ENCODE data around the gene KRTCAP2.
A peak's percentile ranks its signal among the peaks of the same experiment; 100 is the strongest.
"Not testable (repeated sequence)": the region's sequence is repeated elsewhere in the genome, so short reads cannot be mapped to it uniquely, and the experiment has no call there.

The KRTCAP2 gene

DNA sequence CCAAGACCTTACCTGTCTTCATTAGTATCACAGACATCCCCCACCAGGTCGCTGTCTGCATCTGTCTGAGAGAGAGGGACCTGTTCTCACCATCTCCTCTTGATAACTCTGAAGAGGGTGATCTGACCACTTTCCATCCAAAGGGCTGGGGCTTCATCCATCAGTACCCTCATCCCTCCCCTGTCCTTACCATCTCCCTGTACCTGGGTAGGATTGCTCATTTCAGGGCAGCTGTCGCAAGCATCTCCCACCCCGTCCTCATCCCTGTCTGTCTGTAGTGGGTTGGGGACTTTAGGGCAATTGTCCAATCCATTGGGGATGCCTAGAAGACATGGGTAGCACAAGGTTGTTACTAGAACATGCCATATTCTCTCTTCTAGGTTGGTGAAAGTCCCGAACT lies 26.7 kb upstream of the KRTCAP2 start:
- no peak for DNase-seq (ENCODE audit: low spot score)

- no peak for DNase-seq (ENCODE audit: low spot score)
These were observed 25.4 kb upstream of the KRTCAP2 start for GRCh38 chr1:155198547-155198906.

GRCh38 chr1:155197901-155198546 lies 24.9 kb upstream of the KRTCAP2 start:
- DNase-seq (ENCODE audit: low spot score): no peak

GRCh38 chr1:155196893-155197638 lies 24.0 kb upstream of the KRTCAP2 start:
- no peak for DNase-seq (ENCODE audit: low spot score)

- no peak for DNase-seq (ENCODE audit: low spot score)
These were observed 23.2 kb upstream of the KRTCAP2 start for GRCh38 chr1:155196103-155196892.

- no peak for DNase-seq (ENCODE audit: low spot score)
These were observed 22.3 kb upstream of the KRTCAP2 start for GRCh38 chr1:155195201-155196102.

DNA sequence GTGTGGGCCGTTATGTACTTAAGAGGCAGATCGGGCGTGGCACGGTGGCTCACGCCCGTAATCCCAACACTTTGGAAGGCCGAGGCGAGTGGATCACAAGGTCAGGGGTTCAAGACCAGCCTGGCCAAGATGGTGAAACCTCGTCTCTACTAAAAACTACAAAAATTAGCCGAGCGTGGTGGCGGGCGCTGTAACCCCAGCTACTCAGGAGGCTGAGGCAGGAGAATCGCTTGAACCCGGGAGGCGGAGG lies 20.8 kb upstream of the KRTCAP2 start:
- DNase-seq (ENCODE audit: low spot score): not testable (repeated sequence)

GRCh38 chr1:155193275-155193990 lies 20.3 kb upstream of the KRTCAP2 start:
- peak; percentile 89 for DNase-seq (ENCODE audit: low spot score)

DNA sequence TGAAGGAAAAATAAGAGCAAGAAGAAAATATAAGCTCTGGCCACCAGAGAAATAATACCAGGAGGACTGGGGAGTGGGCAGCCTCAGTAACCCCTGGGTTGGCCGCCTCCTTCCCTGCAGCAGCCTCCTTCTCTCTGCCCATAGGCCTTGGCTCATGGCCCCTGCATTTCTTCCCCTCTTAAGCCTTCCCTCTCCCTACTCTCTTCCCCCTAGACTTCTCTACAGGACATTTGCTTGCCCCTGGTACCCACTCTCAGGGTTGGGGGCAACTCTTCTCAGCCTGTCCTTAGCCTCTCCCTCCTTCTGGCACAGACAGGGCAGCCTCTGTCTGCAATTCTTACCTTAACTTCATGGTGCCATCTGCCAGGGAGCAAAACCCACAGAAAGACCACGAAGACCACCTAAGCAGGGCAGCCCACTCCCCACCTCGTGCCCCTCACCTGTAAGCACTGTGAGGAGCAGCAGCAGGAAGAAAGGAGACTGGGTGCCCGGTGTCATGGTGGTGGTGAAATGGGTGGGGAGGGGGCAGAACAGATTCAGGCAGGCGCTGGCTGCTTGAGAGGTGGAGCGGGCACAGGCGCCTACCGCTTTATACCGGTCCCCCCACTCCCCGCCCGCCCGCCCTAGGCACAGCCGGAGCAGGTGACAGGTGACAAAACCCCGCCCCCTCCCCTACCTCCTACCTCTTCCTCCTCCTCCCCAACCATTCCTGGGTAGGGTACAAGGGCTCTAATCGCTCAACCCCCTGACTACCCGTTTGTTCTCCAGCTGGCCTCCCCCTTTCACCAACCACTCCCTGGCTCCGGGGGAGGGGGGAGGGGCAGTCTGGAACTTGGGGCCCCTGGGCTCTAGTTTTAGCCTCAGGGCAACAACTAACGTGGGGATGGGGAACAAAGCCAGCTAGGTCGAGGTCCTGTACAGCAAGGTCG lies 19.5 kb upstream of the KRTCAP2 start:
- DNase-seq (ENCODE audit: low spot score): no peak

DNA sequence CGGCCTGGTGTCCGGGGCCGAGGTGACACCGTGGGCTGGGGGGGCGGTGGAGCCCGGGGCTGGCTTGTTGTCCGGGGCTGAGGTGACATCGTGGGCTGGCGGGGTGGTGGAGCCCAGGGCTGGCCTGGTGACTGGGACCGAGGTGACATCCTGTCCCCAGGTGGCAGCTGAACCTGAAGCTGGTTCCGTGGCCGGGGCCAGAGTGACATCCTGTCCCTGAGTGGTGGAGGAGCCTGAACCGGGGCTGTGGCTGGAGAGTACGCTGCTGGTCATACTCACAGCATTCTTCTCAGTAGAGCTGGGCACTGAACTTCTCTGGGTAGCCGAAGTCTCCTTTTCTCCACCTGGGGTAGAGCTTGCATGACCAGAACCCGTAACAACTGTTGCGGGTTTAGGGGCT lies 18.8 kb upstream of the KRTCAP2 start:
- no peak for DNase-seq (ENCODE audit: low spot score)

- not testable (repeated sequence) for DNase-seq (ENCODE audit: low spot score)
These were observed 16.8 kb upstream of the KRTCAP2 start for GRCh38 chr1:155189926-155190325.

GRCh38 chr1:155188268-155188667 lies 15.2 kb upstream of the KRTCAP2 start:
- no peak for DNase-seq (ENCODE audit: low spot score)

DNA sequence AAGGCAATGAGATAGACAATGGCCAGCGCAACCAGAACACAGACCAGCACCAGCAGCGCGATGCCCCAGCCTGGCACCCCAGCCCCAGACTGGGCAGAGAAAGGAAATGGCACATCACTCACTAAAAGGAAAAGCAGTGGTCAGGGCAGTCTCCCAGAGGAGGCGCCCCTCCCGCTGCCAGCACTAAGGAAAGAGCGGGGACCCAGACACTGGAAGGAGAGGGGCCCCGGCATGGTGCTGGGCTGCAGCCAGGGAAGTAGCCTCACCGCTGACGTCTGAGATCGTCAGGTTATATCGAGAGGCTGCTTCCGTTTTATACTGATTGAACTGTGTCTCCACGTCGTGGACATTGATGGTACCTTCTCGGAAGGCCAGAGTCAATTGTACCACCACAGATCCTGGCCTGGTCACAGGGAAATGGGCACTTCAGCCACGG lies 14.4 kb upstream of the KRTCAP2 start:
- DNase-seq (ENCODE audit: low spot score): no peak

DNA sequence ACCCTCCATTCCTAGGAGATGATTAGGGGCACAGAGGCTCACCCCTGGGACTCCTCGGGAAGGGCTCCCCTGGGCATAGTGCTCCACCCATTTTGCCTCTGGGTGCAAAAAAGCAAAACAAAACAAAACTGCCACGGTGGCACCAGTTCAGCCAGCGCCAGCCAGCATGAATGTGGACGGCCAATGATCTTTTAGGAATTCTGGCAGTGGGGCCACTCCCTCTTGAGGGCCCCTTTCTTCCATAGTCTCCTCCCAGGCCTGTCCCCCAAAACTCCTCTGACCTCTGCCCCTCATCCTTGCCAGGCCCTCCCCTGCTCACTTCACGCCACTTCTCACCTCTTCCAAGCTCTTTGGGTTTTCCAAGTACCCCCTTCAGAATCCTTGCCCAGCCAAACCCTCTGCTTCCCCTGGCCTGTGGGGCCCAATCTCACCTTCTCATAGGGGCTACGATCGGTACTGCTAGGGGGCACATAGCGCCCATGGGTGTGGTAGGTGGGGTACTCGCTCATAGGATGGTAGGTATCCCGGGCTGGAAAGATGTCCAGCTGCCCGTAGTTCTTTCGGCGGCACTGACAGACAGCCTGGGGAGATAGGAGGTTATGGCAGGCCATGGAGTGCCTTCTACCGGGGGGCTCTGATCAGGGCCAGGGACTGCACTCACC lies 13.8 kb upstream of the KRTCAP2 start:
- no peak for DNase-seq (ENCODE audit: low spot score)

DNA sequence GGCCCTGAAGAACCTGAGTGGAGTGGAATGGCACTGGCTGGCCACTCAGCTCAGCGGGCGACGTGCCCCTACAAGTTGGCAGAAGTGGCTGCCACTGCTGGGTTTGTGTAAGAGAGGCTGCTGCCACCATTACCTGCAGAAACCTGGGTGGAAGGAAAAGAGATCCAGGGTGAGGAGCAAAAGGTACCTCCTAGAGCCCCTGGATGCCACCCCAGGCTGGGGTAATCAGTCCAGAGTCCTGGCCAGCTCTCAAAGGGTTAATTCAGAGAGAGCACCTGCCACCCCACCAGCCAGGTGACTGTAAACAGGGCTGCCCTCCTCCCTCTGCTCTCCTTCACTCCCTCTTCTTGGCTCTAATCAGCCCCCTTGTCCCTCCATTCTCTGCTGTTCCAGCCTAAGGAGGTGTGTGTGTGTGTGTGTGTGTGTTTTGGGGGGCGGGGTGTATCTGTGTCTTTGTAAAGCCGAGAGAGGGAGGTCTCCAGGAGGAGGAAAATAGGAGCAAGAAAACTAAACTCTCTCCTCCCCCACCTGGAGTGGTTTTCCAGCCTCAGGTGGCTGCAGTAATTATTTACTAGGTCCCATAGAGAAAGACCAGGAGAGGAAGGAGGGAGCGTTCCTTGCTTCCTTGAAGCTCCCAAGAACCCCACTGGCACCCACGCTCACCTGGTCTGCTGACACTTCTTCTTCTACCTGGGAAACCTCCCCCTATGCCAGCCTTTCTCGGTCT lies 13.1 kb upstream of the KRTCAP2 start:
- DNase-seq (ENCODE audit: low spot score): no peak

GRCh38 chr1:155185783-155186066 lies 12.6 kb upstream of the KRTCAP2 start:
- DNase-seq (ENCODE audit: low spot score): no peak

DNA sequence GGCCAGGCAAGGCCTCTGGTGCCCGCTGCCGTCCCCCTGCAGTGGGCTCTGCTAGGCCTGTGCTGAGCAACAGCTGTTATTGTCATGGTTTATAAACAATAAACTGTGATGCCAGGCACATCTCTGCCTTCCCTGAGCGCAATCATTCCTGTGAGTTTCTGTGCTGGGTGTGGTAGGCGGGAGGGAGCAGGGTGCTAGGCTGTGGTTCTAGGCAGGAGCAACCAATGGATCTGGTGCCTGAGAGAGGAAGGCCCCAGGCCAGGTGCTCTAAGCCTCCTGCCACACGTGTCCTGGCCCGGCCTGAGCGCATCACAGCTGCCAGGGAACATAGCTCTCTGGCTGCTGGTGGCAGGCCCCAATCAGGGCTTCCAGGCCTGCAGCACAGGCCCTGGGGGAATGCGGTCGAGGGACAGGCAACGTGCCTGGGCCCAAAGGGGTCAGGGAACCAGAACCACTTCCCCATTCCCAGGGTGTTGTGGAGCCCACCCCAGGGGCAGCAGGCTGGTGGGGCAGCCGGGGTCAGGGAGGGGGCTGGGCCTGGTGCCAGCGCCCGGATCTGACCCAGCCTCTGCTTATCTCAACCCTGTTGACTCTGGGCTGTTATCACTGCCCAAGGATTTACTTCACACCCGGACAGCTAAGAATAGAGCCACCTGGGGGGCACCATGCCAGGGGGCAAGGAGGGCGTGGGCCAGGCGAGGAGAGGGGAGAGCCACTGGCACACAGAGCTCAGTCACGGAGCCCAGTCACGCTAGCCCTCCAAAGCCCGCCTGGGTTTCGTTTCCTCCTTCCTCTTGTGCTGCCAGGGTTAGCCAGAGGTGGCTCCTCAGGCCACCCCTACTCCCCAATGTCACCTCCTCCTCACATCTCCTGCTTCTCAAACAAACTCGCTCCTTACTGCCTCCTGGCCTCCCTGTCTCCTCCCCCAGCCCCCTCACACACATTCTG lies 12.0 kb upstream of the KRTCAP2 start:
- no peak for DNase-seq (ENCODE audit: low spot score)

- no peak for DNase-seq (ENCODE audit: low spot score)
These were observed 11.3 kb upstream of the KRTCAP2 start for GRCh38 chr1:155184351-155184811.

Data from D341Med (cell line).